GM23338 (cell line): ENCODE measurements around the gene CTSW. TPM values are rescaled to one million over a fixed set of nuclear protein-coding genes. Genes with fewer than 3 reads are reported as not detected.

Experiments
- ATAC-seq: fragments of 200-7000 bp; cut with Tn5 transposase; 3 replicates; pipeline ENCODE4 v1.9.1; 2020
- DNase-seq: peaks from one replicate; pipeline ENCODE4 v3.0.0-alpha.2; 2015; ENCODE audit warnings: low spot score
- H2AFZ ChIP-seq: fragments of 200-600 bp; sonication (generic); 2 replicates; pipeline ENCODE4 v1.8.0; 2016; ENCODE audit warnings: antibody characterized with exemption, mild to moderate bottlenecking, moderate library complexity
- H3F3A ChIP-seq: fragments of 200-600 bp; sonication (generic); replicated peaks from 2 replicates; pipeline ENCODE4 v1.8.0; 2017; ENCODE audit warnings: antibody characterized with exemption, mixed run types, low read depth
- H3K27ac ChIP-seq: fragments of 200-600 bp; sonication (generic); 2 replicates; pipeline ENCODE4 v1.6.1; 2016; ENCODE audit warnings: low read depth
- H3K27me3 ChIP-seq: fragments of 200-600 bp; sonication (generic); 2 replicates; pipeline ENCODE4 v1.8.0; 2016; ENCODE audit warnings: mild to moderate bottlenecking, mixed run types, moderate library complexity; ENCODE audit not compliant: insufficient read depth
- H3K36me3 ChIP-seq: fragments of 200-600 bp; sonication (generic); 2 replicates; pipeline ENCODE4 v1.8.0; 2016; ENCODE audit warnings: mild to moderate bottlenecking; ENCODE audit not compliant: insufficient read depth
- H3K4me1 ChIP-seq: fragments of 200-600 bp; sonication (generic); 2 replicates; pipeline ENCODE4 v1.8.0; 2016; ENCODE audit warnings: mild to moderate bottlenecking, moderate library complexity; ENCODE audit not compliant: insufficient read depth
- H3K4me2 ChIP-seq: fragments of 200-600 bp; sonication (generic); 2 replicates; pipeline ENCODE4 v1.7.1; 2017; ENCODE audit warnings: mixed run types
- H3K4me3 ChIP-seq: fragments of 200-600 bp; sonication (generic); 2 replicates; pipeline ENCODE4 v1.6.1; 2016; ENCODE audit warnings: mixed run types
- H3K79me2 ChIP-seq: fragments of 200-600 bp; sonication (generic); replicated peaks from 2 replicates; pipeline ENCODE4 v1.8.0; 2017; ENCODE audit warnings: mild to moderate bottlenecking; ENCODE audit not compliant: insufficient read depth
- H3K9me2 ChIP-seq: fragments of 200-600 bp; sonication (generic); 2 replicates; pipeline ENCODE4 v1.8.0; 2017; ENCODE audit not compliant: insufficient read depth
- H4K20me1 ChIP-seq: fragments of 200-600 bp; sonication (generic); replicated peaks from 2 replicates; pipeline ENCODE4 v1.8.0; 2017; ENCODE audit warnings: mild to moderate bottlenecking; ENCODE audit not compliant: insufficient read depth
- H3K27ac Mint-ChIP-seq: 2 replicates; pipeline ENCODE4 v1.8.0; 2020; ENCODE audit warnings: inconsistent platforms, mild to moderate bottlenecking, moderate library complexity, mixed read lengths
- H3K27me3 Mint-ChIP-seq: 3 replicates; pipeline ENCODE4 v1.8.0; 2022; ENCODE audit warnings: low read depth, mild to moderate bottlenecking, moderate library complexity, mixed read lengths, inconsistent platforms; ENCODE audit not compliant: insufficient read depth, poor library complexity
- H3K36me3 Mint-ChIP-seq: 3 replicates; pipeline ENCODE4 v1.8.0; 2021; ENCODE audit warnings: low read depth, mild to moderate bottlenecking, inconsistent platforms, moderate library complexity, mixed read lengths
- H3K4me1 Mint-ChIP-seq: 3 replicates; pipeline ENCODE4 v1.8.0; 2020; ENCODE audit warnings: mild to moderate bottlenecking, inconsistent platforms, mixed read lengths
- H3K4me3 Mint-ChIP-seq: 3 replicates; pipeline ENCODE4 v1.8.0; 2021; ENCODE audit warnings: moderate library complexity, mild to moderate bottlenecking, inconsistent platforms, mixed read lengths
- H3K9me3 Mint-ChIP-seq: 3 replicates; pipeline ENCODE4 v1.8.0; 2020; ENCODE audit warnings: moderate library complexity, mild to moderate bottlenecking, inconsistent platforms, mixed read lengths
- CREB1 ChIP-seq: fragments of 250-450 bp; sonication (Bioruptor Pico); IDR thresholded peaks from 2 replicates; pipeline ENCODE4 v1.5.0; 2020; ENCODE audit warnings: low read depth, mild to moderate bottlenecking, moderate library complexity
- CTCF ChIP-seq, 2 experiments: fragments of 200-600 bp in 1 of 2; sonication (generic) in 1 of 2; conservative IDR thresholded peaks; 2 replicates each; pipeline versions ENCODE4 v1.5.1 to v1.6.1; 2016 to 2017; ENCODE audit warnings: antibody characterized with exemption in 2 of 2, low read depth in 2 of 2, mild to moderate bottlenecking in 2 of 2, moderate library complexity in 1 of 2
- ETS1 ChIP-seq: IDR thresholded peaks from 2 replicates; pipeline ENCODE4 v1.6.1; 2016; ENCODE audit warnings: antibody characterized with exemption
- EZH2 ChIP-seq: fragments of 200-600 bp; sonication (generic); IDR thresholded peaks from one replicate; pipeline ENCODE4 v1.8.0; 2017; ENCODE audit warnings: antibody characterized with exemption, mild to moderate bottlenecking, low read depth; ENCODE audit not compliant: unreplicated experiment
- EZH2phosphoT487 ChIP-seq: fragments of 200-600 bp; sonication (generic); IDR thresholded peaks from one replicate; pipeline ENCODE4 v1.8.1; 2018; ENCODE audit warnings: antibody characterized with exemption; ENCODE audit not compliant: unreplicated experiment
- JUNB ChIP-seq: IDR thresholded peaks from one replicate; pipeline ENCODE4 v1.6.1; 2016; ENCODE audit warnings: antibody characterized with exemption; ENCODE audit not compliant: unreplicated experiment
- NANOG ChIP-seq: IDR thresholded peaks from 2 replicates; pipeline ENCODE4 v1.6.1; 2016; ENCODE audit warnings: antibody characterized with exemption, borderline replicate concordance
- POLR2AphosphoS5 ChIP-seq: IDR thresholded peaks from 2 replicates; pipeline ENCODE4 v1.6.1; 2016; ENCODE audit warnings: antibody characterized with exemption, low read depth
- STAT1 ChIP-seq: IDR thresholded peaks from one replicate; pipeline ENCODE4 v1.6.1; 2016; ENCODE audit warnings: antibody characterized with exemption; ENCODE audit not compliant: unreplicated experiment
- ZNF114 ChIP-seq: fragments of 250-450 bp; sonication (Bioruptor Pico); IDR thresholded peaks from 2 replicates; pipeline ENCODE4 v1.5.0; 2020; ENCODE audit warnings: mild to moderate bottlenecking, moderate library complexity
- ZNF331 ChIP-seq: fragments of 250-450 bp; sonication (Bioruptor Pico); IDR thresholded peaks from 2 replicates; pipeline ENCODE4 v1.5.0; 2020; ENCODE audit warnings: low read depth, mild to moderate bottlenecking, moderate library complexity
- ZNF462 ChIP-seq: fragments of 250-450 bp; sonication (Bioruptor Pico); IDR thresholded peaks from 2 replicates; pipeline ENCODE4 v1.5.0; 2020; ENCODE audit warnings: mild to moderate bottlenecking, moderate library complexity
- polyA plus RNA-seq: library from polyadenylated mRNA; unstranded; fragments of >200 nt; fragmentation: Nextera tagmentation; extraction: Ambion mirVana; gene quantifications from 2 replicates; pipeline ENCODE4 v1.2.1, GENCODE V29; 2016
- total RNA-seq: library from RNA; depleted of rRNA; stranded (reverse); fragments of >200 nt; shearing (Covaris generic); gene quantifications from 2 replicates; pipeline ENCODE4 v1.2.3, GENCODE V29; 2014

Gene CTSW
- total and polyA plus RNA-seq, 2 experiments from 2014 or later, result not detected

- TF ChIP-seq CTCF (conservative IDR thresholded peaks at IDR 0.05; ENCODE audit: low read depth in 2 of 2), result no peak
- no peak for TF ChIP-seq POLR2AphosphoS5
- TF ChIP-seq EZH2phosphoT487, result no peak
- no peak for TF ChIP-seq CREB1
Measured at GRCh38 chr11:65844231-65844872, 35.3 kb upstream of the CTSW start (continued).

- Histone ChIP-seq H3K27ac (no peak overlapping the region), H4K20me1 (no peaks in the 10 kb centered on the region; the same call in 1 of the 2 replicates), H3K4me2 (no peak overlapping the region), H3K4me3 (no peak overlapping the region), H3K4me1 (no peaks in the 10 kb centered on the region; the same call in 1 of the 2 replicates), H3K9me2 (no peaks in the 10 kb centered on the region), H3K79me2 (no peaks in the 10 kb centered on the region), H2AFZ (no peak overlapping the region), H3K27me3 (no peaks in the 10 kb centered on the region), H3F3A (peaks cover 18% of the 10 kb centered on the region; the same call in 1 of the 2 replicates), H3K36me3 (no peaks in the 10 kb centered on the region)
- no peak for TF ChIP-seq JUNB
- no peak for TF ChIP-seq NANOG
- no peak for TF ChIP-seq EZH2
- no peak for TF ChIP-seq STAT1
- TF ChIP-seq CTCF (conservative IDR thresholded peaks at IDR 0.05; ENCODE audit: low read depth in 2 of 2), result no peak
- TF ChIP-seq ZNF114, result no peak
- no peak for TF ChIP-seq ZNF462 (CRISPR knock-in tag)
- TF ChIP-seq ZNF331 (CRISPR knock-in tag), result no peak
- TF ChIP-seq EZH2phosphoT487, result no peak
- TF ChIP-seq POLR2AphosphoS5, result no peak
- no peak for TF ChIP-seq ETS1
- H3K36me3 Mint-ChIP-seq, result peaks cover 22% of the 10 kb centered on the region; the same call in 2 of the 3 replicates
- peaks cover 6% of the 10 kb centered on the region; the same call in 2 of the 3 replicates for H3K4me1 Mint-ChIP-seq
- H3K27me3 Mint-ChIP-seq, result peaks cover 33% of the 10 kb centered on the region
- peaks cover 12% of the 10 kb centered on the region for H3K9me3 Mint-ChIP-seq
- ATAC-seq (no peak), DNase-seq (no peak)
- H3K27ac Mint-ChIP-seq, result no peak overlapping the region
- H3K4me3 Mint-ChIP-seq, result no peak overlapping the region
Measured at GRCh38 chr11:65847746-65848145, 31.9 kb upstream of the CTSW start.
